ENCODE measurements around the gene URAD.
A peak's percentile ranks its signal among the peaks of the same experiment; 100 is the strongest.
"Not testable (repeated sequence)": the region's sequence is repeated elsewhere in the genome, so short reads cannot be mapped to it uniquely, and the experiment has no call there.

Gene URAD

GRCh38 chr13:27969082-27969865 lies 19.2 kb downstream of the URAD start, which contains the start of gene CDX2:
Gene CDX2 (minus strand): TSS chr13:27969315. CDS start chr13:27969006, 309 bp downstream.
- no peaks in the 10 kb centered on the region for H3K9me3 ChIP-seq (ENCODE audit: control insufficient read depth, insufficient read depth, low read length)
- peaks cover 19% of the 10 kb centered on the region; the same call in 1 of the 2 replicates for H3K4me1 ChIP-seq (ENCODE audit: insufficient read depth, low read length)

GRCh38 chr13:27968316-27969081 lies 20.0 kb downstream of the URAD start:
- H3K9me3 ChIP-seq (ENCODE audit: control insufficient read depth, insufficient read depth, low read length) = no peaks in the 10 kb centered on the region
- H3K4me1 ChIP-seq (ENCODE audit: insufficient read depth, low read length) = peaks cover 19% of the 10 kb centered on the region; the same call in 1 of the 2 replicates
- no peaks in the 10 kb centered on the region for H3K36me3 ChIP-seq (ENCODE audit: insufficient read depth, low read length)
- peak overlapping the region; percentile 35; the same call in 1 of the 2 replicates for H3K9ac ChIP-seq (ENCODE audit: low read depth, low read length)

More at GRCh38 chr13:27969082-27969865, 19.2 kb downstream of the URAD start, which contains the start of gene CDX2:
- Histone ChIP-seq H3K9ac (ENCODE audit: low read depth, low read length) (peak within 1 kb of the TSS; percentile 35; the same call in 1 of the 2 replicates), H3K36me3 (ENCODE audit: insufficient read depth, low read length) (no peaks in the 10 kb centered on the region)

DNA sequence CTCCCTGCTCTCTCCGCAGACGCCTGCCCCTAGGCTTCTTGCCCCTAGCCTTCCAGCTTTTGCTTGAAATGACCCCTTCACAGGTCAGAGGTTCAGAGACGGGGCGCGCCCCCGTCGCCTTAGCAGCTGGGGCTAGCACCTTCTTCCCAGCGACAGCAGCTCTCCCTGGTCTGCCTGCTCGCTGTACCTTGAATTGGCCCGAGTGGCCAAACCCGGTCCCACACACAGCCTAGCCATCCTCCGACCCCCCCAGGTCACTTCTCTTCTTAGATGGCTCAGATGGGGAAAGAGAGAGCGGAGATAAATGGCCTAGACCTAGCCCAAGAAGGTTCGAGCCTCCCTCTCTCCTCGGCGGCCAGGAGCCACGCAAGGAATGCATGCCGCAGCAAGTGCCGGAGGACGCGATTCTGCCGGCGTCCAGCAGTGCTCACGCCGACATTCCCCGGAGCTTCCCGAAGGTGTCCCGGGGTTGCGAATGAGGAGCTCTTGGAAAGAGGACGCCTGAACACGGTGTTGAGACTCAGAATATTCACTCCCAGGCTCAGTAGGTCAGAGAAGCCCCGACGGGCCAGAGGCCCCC lies 20.7 kb downstream of the URAD start:
- H3K36me3 ChIP-seq (ENCODE audit: insufficient read depth, low read length) = no peaks in the 10 kb centered on the region
- peaks cover 19% of the 10 kb centered on the region; the same call in 1 of the 2 replicates for H3K4me1 ChIP-seq (ENCODE audit: insufficient read depth, low read length)
- no peak overlapping the region for H3K9ac ChIP-seq (ENCODE audit: low read depth, low read length)
- no peaks in the 10 kb centered on the region for H3K9me3 ChIP-seq (ENCODE audit: control insufficient read depth, insufficient read depth, low read length)

- no peak overlapping the region for H3K9ac ChIP-seq (ENCODE audit: low read depth, low read length)
- no peaks in the 10 kb centered on the region for H3K9me3 ChIP-seq (ENCODE audit: control insufficient read depth, insufficient read depth, low read length)
- H3K4me1 ChIP-seq (ENCODE audit: insufficient read depth, low read length) = peaks cover 23% of the 10 kb centered on the region; the same call in 1 of the 2 replicates
- no peaks in the 10 kb centered on the region for H3K36me3 ChIP-seq (ENCODE audit: insufficient read depth, low read length)
Measured at GRCh38 chr13:27967203-27967735, 21.2 kb downstream of the URAD start.

DNA sequence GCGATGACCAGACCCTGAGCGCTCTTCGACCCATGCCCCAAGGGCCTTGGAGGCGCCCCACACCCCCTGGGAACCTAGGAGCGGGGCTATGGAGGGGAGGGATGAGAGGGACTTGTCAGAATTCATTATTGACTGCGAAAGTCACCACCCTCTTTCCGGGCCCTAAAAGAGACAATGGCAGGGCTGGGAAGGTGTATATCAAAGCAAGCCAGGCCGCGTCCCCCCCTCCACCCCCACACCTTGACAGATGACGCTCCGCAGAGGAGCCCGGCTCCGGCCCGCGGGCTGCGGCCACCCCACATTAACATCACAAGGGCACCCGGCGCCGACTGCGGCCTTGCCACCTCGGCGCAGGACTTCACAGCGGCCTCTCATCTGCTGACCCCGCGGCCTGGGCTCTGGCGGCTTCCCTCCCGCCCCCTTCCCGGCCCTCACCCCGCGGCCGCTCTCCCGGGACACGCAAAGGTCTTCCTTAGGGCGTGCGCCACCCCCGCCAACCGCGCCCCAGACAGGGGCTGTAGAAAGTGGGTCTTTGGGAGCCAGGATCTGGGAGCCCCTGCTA lies 21.8 kb downstream of the URAD start:
- Histone ChIP-seq H3K36me3 (ENCODE audit: insufficient read depth, low read length) (no peaks in the 10 kb centered on the region), H3K9me3 (ENCODE audit: control insufficient read depth, insufficient read depth, low read length) (no peaks in the 10 kb centered on the region), H3K9ac (ENCODE audit: low read depth, low read length) (no peak overlapping the region; the same call in 1 of the 2 replicates), H3K4me1 (ENCODE audit: insufficient read depth, low read length) (peaks cover 25% of the 10 kb centered on the region; the same call in 1 of the 2 replicates)

DNA sequence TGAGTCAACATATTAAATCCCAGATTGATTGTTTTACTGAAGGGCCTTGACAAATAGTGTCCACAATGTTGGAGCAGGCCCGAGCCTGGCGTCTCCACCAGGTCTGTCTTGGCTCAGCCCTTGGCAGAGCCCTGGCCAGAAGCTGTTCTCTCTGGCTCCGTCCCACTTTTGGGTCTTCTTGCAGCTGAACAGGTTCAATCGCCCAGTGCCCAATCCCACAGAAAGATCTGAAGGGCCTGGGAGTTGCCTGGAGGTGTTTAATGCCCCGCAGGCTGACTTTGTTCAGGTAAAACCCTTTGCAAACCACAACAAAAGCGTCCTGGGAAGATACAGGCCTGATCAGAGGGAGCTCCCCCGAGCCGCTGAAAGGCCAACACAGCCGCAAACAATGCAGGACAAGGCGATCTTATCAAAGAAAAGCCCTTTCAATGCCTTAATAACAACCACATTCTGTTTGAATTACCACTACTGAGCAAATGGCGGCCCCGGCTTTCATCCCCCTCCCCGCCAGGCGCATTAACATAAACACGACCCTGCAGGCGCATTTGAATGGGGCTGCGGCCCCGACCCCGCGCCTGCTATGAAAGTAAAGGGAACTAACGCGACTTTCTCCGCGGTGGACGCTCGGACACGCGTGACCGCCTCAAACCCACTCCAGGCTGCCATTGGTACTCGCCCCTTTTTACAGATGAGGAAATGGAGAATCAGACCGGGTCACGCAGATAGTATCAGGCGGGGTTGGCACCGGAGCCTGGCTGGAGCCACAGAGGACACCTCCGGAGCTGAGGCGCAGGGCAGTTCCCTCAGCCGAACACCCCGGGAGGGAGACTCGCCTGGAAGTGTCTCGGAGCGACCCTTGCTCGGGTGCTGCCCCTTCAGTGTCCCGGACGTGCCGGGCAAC lies 22.5 kb downstream of the URAD start:
- H3K9me3 ChIP-seq (ENCODE audit: control insufficient read depth, insufficient read depth, low read length) = no peaks in the 10 kb centered on the region
- no peaks in the 10 kb centered on the region for H3K36me3 ChIP-seq (ENCODE audit: insufficient read depth, low read length)
- H3K4me1 ChIP-seq (ENCODE audit: insufficient read depth, low read length) = peaks cover 24% of the 10 kb centered on the region
- no peak overlapping the region; the same call in 1 of the 2 replicates for H3K9ac ChIP-seq (ENCODE audit: low read depth, low read length)

DNA sequence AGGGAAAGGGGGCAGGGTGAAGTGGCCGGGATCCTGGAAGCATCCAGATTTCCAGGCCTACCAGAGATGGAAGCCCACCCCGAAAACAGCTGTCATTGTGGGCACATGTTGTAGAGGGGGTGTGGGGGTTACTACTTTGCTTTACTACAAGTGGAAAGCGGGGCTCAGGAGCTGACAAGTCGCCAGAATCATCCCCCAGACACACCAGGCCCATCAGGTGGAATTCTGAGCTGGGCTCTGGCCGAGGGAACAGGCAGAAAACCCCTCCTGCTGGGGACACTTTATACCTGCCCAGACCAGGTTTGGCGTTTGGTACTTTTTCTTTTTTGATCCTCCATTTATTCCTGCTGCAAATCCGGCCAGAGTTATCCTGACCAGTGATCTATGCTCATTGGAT lies 23.2 kb downstream of the URAD start:
- Histone ChIP-seq H3K4me1 (ENCODE audit: insufficient read depth, low read length) (peaks cover 20% of the 10 kb centered on the region), H3K9me3 (ENCODE audit: control insufficient read depth, insufficient read depth, low read length) (no peaks in the 10 kb centered on the region), H3K9ac (ENCODE audit: low read depth, low read length) (no peak overlapping the region), H3K36me3 (ENCODE audit: insufficient read depth, low read length) (no peaks in the 10 kb centered on the region)

GRCh38 chr13:27964741-27965323 lies 23.7 kb downstream of the URAD start:
- H3K9ac ChIP-seq (ENCODE audit: low read depth, low read length) = no peak overlapping the region
- no peaks in the 10 kb centered on the region for H3K9me3 ChIP-seq (ENCODE audit: control insufficient read depth, insufficient read depth, low read length)
- no peaks in the 10 kb centered on the region for H3K36me3 ChIP-seq (ENCODE audit: insufficient read depth, low read length)
- peaks cover 20% of the 10 kb centered on the region for H3K4me1 ChIP-seq (ENCODE audit: insufficient read depth, low read length)

GRCh38 chr13:27964206-27964605 lies 24.3 kb downstream of the URAD start:
- not testable (repeated sequence) for H3K9me3 ChIP-seq (ENCODE audit: control insufficient read depth, insufficient read depth, low read length); H3K36me3 ChIP-seq (ENCODE audit: insufficient read depth, low read length); H3K9ac ChIP-seq (ENCODE audit: low read depth, low read length)
- H3K4me1 ChIP-seq (ENCODE audit: insufficient read depth, low read length) = peaks cover 17% of the 10 kb centered on the region

- no peak overlapping the region for H3K9ac ChIP-seq (ENCODE audit: low read depth, low read length)
- no peaks in the 10 kb centered on the region for H3K36me3 ChIP-seq (ENCODE audit: insufficient read depth, low read length)
- peaks cover 17% of the 10 kb centered on the region for H3K4me1 ChIP-seq (ENCODE audit: insufficient read depth, low read length)
- no peaks in the 10 kb centered on the region for H3K9me3 ChIP-seq (ENCODE audit: control insufficient read depth, insufficient read depth, low read length)
Measured at GRCh38 chr13:27963491-27963890, 25.0 kb downstream of the URAD start.

- H3K4me1 ChIP-seq (ENCODE audit: insufficient read depth, low read length) = peaks cover 17% of the 10 kb centered on the region
- no peaks in the 10 kb centered on the region for H3K36me3 ChIP-seq (ENCODE audit: insufficient read depth, low read length)
- H3K9me3 ChIP-seq (ENCODE audit: control insufficient read depth, insufficient read depth, low read length) = no peaks in the 10 kb centered on the region
- H3K9ac ChIP-seq (ENCODE audit: low read depth, low read length) = no peak overlapping the region
Measured at GRCh38 chr13:27962982-27963381, 25.5 kb downstream of the URAD start.

- Histone ChIP-seq H3K4me1 (ENCODE audit: insufficient read depth, low read length) (peaks cover 17% of the 10 kb centered on the region), H3K9me3 (ENCODE audit: control insufficient read depth, insufficient read depth, low read length) (no peaks in the 10 kb centered on the region), H3K36me3 (ENCODE audit: insufficient read depth, low read length) (no peaks in the 10 kb centered on the region), H3K9ac (ENCODE audit: low read depth, low read length) (no peak overlapping the region)
Measured at GRCh38 chr13:27962128-27962841, 26.2 kb downstream of the URAD start.

All from ES-I3 (cell line).